Fibroblast of peridontal ligament (primary cell): Measurements from ENCODE around the gene WFDC8.
"Not testable (repeated sequence)": the region's sequence is repeated elsewhere in the genome, so short reads cannot be mapped to it uniquely, and the experiment has no call there.

Source experiments
- DNase-seq: peaks from one replicate; pipeline ENCODE4 v3.0.0-alpha.2; 2010; ENCODE audit errors: extremely low read depth

WFDC8 gene

DNA sequence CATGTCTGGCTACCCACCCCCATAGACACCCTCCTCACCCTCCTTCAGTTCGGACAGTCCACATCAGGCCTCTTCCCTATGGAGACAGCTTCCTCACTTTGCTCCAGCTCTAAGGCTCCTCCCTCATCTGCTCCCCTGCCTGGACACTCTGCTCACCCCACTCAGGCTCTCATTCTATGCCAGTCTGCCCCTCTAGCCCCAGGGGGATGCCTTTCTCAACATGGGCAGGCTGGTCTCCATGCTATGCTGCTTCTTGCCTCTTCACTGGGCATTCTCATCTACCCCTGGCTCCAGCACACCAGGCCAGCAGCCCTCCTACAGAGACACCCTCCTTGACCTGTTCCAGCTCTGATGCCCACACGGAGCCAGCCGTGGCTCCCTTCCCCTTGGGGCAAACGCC, at the start of gene WFDC8:
WFDC8 (minus strand) TSS at position 101 of the 400 bp plus-strand sequence; CDS start at position 64, 37 bp downstream.
- no peak for DNase-seq

- DNase-seq = no peak
These were observed 47.5 kb upstream of the WFDC8 start for GRCh38 chr20:45626540-45626939.

- DNase-seq = no peak
These were observed 42.5 kb upstream of the WFDC8 start for GRCh38 chr20:45621593-45621992.

DNA sequence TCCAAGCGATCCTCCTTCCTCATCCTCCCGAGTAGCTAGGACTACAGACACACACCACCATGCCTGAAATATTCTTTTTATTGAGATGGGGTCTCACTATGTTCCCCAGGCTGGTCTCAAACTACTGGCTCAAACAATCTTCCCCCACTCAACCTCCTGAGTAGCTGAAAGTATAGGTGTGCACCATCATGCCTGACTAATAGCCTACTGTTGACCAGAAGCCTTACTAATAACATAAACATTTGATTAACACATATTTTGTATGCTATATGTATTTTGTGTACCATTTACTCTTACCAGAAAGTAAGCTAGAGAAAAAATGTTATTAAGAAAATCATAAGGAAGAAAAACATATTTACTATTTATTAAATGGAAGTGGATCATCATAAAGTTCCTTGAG, 38.5 kb upstream of the WFDC8 start:
- DNase-seq = no peak

DNA sequence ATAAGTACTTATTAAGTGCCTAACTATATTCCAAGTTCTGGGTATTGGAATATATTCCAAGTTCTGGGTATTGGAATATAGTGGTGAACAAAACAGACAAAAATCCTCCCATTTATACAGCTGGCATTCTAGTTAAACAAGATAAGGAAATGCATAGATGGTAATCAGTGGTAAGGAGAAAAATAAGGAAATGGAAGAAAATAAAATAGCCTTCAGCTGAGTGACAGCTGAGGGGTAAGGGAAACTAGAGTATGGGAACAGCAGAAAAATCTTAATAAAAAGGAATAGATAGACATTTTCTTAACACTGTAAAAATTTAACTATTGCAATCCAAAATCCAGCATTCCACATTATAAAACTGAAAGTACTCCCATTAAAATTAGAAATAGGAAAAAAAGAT, 33.2 kb upstream of the WFDC8 start:
- no peak for DNase-seq

- peak; percentile 83 for DNase-seq
These were observed 32.0 kb upstream of the WFDC8 start for GRCh38 chr20:45611054-45611453.

DNA sequence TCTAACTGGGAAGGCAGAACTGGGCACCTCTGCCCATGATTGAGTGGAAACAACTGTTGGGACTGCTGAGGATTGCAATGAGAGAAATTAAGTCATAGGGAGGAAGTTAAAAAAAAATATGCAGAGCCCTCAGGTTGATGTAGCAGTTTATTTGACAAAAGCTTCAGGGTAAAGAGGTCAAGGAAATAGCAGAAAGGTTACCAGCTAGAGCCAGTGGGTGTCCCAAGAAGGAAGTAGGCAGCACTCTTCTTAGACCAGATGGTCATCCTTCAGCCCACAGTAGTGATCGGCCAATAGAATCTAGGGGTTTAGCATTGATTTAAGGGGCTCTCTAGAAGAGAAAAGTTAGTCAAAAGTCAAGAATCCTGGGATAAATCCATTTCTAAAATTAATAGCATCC, 28.7 kb upstream of the WFDC8 start:
- no peak for DNase-seq

GRCh38 chr20:45595235-45595634, 16.2 kb upstream of the WFDC8 start:
- DNase-seq = no peak

GRCh38 chr20:45593498-45593897, 14.4 kb upstream of the WFDC8 start:
- no peak for DNase-seq

- DNase-seq = peak; percentile 48
These were observed 13.6 kb upstream of the WFDC8 start for GRCh38 chr20:45592574-45593189.

DNA sequence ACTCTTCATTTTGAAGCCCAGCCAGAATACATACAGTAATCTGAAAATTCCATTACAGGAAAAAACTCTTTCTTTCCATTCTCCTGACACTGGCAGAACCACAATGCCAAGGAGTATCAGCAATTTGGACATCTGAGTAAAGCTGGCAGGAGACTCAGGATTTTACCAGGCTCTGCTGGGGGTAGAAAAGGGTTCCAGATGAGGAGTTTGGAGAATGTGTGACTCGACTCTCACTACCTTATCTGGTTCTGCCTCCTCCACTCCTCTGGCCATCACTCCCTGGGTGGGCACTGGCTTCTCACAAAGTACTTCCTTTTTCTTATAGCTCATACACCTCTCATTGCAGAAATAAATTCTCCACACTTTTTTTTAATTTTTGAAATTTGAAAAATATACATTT, 10.6 kb upstream of the WFDC8 start:
- no peak for DNase-seq

- no peak for DNase-seq
These were observed 9.7 kb upstream of the WFDC8 start for GRCh38 chr20:45588800-45589199.

DNA sequence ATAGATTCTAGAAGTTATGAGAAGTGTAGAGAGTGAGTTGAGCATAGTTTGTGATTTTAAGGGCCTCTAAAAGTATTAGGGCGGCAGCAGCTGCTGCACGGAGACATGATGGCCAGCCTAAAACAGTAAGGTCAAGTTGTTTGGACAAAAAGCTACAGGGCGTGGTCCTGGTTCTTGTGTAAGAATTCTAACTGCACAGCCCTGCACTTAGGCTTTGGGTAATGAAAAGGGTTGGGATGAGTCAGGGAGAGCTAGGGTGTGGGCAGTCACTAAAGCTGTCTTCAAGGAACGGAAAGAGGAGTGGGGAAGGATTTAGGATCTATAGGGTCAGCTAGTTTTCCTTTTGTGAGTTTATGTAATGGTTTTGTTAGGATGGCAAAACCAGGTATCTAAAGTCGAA, 6.9 kb upstream of the WFDC8 start:
- DNase-seq = not testable (repeated sequence)

DNA sequence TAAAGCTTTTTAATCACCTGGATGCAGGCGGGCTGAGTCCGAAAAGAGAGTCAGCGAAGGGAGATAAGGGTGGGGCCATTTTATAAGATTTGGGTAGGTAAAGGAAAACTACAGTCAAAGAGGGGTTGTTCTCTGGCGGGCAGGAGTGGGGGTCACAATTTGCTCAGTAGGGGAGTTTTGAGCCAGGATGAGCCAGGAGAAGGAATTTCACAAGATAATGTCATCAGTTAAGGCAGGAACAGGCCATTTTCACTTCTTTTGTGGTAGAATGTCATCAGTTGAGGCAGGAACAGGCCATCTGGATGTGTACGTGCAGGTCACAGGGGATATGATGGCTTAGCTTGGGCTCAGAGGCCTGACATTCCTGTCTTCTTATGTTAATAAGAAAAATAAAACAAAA, 5.2 kb upstream of the WFDC8 start:
- DNase-seq = not testable (repeated sequence)

DNA sequence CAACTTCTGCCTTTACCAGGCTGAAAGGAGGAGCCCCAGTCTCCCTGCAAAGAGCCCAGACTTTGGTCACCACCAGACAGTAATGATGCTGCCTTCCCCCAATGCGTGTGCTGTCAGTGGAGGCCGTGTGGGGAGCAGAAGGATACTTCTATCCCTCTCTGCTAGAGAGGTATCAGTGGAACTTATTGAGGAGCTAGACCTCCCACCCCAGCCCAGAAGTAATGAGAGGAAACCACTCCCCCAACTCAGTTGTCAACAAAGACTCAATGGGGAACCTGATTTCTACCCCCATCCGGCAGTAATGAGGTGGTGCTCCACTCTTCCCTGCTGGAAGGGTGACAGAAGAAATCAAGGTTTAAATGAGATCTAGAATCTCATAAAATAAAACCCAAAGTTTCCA, 4.4 kb upstream of the WFDC8 start:
- no peak for DNase-seq

DNA sequence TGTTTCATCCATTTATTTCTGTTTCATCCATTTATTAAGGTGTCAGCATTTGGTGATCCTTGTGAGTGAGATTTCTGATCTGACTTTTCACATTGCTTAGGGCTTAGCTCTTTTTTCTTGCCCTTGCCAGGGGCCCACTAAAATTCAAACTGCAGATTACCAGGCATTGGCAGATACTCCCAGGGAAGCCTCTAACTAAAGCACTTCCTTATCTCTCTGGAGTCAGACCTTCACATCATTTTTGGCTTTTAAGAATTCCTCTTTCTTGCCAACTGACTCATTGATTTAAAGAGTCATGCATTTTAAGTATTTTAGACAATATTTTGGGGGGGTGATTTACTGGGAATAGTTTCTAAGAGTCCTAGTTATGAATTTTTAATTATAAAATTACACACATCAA, 2.6 kb upstream of the WFDC8 start:
- DNase-seq = no peak

- DNase-seq = no peak
These were observed 853 bp downstream of the WFDC8 start for GRCh38 chr20:45578231-45578630.

DNA sequence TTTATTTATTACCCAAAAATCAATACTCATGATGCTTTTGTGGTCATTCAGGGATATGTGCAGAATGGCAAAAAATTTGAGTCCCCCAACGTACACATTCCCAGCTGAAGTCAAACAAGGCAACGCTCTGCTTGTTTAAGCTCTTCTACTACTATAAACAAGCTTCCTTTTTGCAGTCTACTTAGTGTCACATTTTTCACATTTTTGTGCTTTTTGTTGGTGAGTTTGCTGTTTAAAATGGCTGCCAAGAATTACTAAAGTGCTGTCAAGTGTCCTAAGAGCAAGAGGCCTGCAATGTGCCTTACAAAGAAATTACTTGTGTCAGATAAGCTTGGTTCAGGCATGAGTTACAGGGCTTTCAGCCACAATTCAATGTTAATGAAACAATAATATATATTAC, 2.1 kb downstream of the WFDC8 start:
- peak; percentile 13 for DNase-seq

DNA sequence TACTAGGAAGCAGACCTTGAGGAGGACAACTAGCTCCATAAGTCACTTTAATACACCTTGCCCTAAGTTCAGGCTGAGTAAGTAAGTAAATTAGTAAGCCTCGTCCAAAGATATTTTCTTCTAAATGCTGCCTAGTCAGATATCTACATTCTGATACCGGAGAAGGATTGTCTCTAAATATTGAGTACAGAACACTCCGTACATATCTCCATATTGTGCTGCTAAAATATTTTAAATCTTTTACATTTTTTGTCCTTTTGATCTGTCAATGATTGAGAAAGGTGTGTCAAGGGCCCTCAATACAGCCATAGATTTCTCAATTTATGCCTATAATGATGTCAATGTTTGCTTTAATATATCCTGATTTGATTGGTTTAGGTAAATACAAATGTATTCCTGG, 3.2 kb downstream of the WFDC8 start:
- no peak for DNase-seq

DNA sequence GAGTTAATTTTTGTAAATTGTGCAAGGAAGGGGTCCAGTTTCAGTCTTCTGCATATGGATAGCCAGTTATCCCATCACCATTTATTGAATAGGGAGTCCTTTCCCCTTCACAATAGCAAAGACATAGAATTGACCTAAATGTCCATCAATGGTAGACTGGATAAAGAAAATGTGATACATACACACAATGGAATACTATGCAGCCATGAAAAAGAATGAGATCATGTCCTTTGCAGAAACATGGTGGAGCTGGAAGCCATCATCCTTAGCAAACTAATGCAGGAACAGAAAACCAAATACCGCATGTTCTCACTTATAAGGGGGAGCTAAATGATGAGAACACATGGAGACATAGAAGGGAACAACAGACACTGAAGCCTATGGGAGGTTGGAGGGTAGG, 9.4 kb downstream of the WFDC8 start:
- DNase-seq = not testable (repeated sequence)

DNA sequence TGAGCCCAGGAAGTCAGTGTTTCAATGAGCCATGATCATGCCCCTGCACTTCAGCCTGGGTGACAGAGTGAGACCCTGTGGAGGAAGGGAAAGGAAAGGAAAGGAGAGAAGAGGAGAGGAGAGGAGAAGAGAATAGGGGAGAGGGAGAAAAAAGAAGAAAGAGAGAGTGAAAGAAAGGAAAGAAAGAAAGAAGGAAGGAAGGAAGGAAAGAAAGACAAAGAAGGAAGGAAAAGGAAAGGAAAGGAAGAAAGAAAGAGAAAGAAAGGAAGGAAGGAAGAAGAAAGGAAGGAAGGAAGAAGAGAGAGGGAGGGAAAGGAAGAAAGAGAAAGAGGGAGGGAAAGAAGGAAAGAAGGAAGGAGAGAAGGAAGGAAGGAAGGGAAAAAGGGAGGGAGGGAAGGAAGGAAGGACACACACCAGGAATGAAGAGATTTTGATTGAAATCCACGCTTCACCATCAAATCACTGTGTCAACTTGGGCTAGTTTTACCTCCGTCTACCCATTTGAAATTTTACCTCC, 14.3 kb downstream of the WFDC8 start:
- DNase-seq = no peak

DNA sequence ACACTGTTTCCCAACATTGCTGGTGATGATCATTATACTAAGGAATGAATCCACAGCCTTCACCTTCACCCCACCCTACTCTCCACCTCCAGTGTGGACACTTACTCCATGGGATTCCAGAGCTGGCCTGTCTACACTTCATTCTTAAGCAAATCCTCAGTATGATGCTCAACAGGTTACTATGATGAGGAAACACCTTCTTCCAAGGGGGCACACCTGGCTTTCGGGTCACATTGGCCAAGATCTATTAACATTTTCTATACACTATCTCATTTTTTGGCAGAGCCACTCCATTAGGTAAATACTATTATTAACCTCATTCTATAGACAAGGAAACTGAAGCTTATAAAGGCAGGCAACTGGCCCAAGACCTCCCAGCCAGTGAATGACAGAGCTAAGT, 23.9 kb downstream of the WFDC8 start:
- no peak for DNase-seq

GRCh38 chr20:45552456-45552855, 26.6 kb downstream of the WFDC8 start:
- DNase-seq = no peak

DNA sequence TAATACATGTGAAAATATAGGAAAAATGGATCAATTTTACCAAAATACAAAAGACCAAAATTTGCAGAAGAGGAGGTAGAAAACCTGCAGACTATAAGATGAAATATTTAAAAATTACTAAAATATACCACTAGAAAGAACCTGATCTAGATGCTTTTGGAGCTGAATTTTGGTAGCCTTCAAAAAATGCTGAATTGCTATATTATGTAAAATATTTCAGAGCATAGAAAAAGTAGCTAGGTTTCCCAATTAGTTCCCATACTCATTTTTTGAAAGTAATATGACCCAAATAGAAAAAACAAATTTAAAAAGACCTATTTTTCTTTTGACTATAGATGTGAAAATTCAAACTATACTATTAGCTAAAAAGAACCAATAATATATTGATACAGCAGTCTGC, 28.3 kb downstream of the WFDC8 start:
- DNase-seq = no peak
